ENCODE data around the gene IL17D. TPM values are rescaled to one million over a fixed set of nuclear protein-coding genes. Genes with fewer than 3 reads are reported as not detected.

Gene IL17D
- total RNA-seq, 1 donor from 2014 or later, result 0.62 TPM

DNA sequence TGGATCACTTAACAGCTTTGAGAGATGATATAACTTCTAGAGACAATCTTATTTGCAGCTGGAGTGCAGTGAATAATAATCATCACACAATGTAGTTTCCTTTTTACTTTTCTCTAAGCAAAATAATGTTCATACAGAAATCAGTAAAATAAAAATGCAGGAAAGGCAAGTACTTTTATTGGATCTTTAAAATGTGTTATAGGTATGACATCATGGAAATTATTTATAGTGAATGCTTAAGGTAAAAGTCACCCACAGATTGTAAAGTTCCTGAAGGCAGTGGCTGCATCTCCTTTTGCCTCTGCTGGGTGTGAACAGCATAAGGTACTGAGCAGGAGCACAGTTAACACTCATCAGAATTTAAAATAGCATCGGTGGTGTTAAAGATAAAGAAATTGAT lies 17.3 kb upstream of the IL17D start:
- intact Hi-C loops (cut with DNase I), result no loop called here
- DNase-seq (ENCODE audit: missing footprints) (no peak), ATAC-seq (no peak)

DNA sequence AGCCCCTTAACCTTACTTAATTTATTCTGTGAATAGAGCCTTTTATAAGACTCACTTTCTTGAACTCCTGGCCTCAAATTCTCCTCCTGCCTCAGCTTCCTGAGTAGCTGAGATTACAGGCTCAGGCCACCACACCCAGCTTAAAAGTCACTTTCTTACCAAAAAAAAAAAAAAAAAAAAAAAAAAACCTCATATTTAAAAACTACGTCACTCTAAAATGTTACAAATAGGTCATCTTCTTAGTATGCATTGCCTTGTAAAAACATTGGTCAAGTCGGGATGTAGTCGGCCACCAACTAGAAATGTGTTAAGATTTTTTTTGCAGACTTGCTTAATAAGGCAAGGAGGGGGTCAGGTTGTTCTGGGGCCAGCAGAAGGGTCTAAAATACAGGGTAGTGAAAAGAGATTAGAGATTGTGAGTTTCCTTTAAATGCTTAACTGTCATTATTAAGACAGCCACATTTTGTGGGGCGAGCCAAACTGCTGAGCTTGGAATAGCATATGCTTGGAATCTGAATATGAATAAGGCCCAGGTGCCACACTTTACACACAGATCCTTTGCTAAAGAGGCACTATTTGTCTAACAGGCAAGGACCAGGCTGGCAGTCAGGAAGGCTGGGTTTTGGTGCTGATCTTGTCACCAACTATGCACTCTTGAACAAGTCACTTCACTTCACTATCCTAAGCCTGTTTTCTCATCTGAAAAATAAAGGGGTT lies 16.5 kb upstream of the IL17D start:
- ATAC-seq (no peak), DNase-seq (ENCODE audit: missing footprints) (no peak)
- intact Hi-C loops (cut with DNase I), result no loop called here

DNA sequence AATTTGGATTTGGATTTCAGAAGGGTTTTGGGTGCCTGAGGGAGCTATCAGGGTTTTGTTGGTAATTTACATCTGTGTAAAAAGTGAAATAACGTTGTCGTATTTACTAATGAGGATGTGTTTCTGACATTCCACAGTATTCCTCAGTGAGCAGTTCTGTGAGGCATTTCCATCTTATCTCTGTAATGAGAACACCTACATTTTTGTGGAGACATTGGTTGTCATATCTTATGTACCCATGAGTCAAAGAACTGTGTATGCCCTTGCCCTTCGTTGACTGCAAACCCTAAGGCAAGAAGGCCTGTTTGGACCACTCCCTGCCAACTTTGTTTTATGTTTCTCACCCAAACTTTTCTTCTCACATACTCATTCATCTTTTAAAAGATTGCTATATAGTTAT lies 14.2 kb upstream of the IL17D start:
- no peak for ATAC-seq
- DNase-seq (ENCODE audit: missing footprints), result no peak
- intact Hi-C loops (cut with DNase I), result no loop called here

DNA sequence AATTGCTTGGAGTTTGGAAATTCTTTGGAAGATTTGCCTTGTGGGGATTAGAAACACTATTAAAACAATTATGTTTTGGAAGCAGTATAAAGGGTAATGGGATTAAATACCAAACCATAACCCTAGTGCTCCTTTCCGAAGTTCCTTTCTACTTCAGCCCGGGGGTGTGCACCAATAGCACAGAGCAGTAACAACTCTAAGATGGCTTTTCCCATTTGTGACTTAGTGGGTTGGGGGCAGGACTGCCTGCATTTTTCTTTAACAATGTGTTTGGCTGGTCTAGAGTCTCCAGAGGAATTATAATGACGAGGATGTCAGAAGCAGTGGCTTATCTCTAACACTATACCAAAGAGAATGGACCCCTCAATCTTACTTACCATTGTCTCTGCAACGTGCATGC lies 11.9 kb upstream of the IL17D start:
- ATAC-seq (no peak), DNase-seq (ENCODE audit: missing footprints) (no peak)
- intact Hi-C loops (cut with DNase I), result no loop called here

DNA sequence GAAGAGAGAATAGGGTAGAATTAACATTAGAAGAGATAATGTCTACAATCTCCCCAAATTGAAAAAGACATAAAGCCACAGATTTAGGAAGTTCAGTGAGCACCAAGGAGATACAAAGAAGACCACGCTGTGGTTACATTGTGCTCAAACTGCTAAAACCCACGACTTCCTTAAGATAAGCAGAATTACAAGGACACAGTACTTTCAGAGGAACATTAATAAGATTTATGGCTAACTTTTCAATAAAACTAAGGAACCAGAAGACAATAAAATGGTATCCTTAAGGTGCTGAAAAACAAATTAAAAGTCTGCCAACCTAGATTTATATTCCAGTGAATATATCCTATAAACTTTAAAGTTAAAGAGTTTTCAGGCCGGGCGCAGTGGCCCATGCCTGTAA lies 7.4 kb upstream of the IL17D start:
- DNase-seq (ENCODE audit: missing footprints) (no peak), ATAC-seq (no peak)
- intact Hi-C loops (cut with DNase I), result no loop called here

DNA sequence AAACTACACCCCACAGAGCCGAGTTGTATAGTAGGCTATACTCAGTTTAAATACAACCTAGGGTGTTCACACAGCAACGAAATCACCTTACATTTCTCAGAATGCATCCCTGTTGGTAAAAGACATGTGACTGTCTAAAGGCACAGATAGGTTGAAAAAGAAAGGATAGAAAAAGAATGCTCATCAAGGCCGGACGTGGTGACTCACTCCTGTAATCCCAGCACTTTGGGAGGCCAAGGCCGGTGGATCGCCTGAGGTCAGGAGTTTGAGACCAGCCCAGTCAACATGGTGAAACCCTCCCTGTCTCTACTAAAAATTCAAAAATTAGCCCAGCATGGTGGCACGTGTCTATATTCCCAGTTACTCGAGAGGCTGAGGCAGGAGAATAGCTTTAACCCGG lies 3.8 kb upstream of the IL17D start:
- ATAC-seq (no peak), DNase-seq (ENCODE audit: missing footprints) (no peak)
- intact Hi-C loops (cut with DNase I), result loop anchor here (5.0 kb wide), 1 partner anchor 502 kb away; no protein-coding TSS in a partner anchor

DNA sequence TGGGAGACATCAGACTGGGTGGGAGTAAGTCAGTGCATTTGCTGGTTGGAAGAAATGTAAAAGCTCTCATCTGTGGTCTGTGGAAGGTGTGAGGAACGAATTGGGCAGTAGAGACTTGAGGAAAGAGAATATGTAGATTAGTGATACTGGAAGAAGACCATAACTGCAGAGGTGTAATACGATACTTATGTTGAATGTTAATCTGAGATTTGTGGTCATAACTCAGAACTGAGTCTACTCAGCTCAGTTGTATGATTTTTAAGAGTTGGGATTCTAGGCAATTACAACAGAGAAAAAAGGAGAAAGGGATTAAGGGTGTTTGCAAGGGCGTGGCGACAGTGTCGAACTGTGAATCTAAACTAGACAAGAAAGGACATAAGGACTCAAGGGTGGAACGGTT lies 3.2 kb upstream of the IL17D start:
- no peak for DNase-seq (ENCODE audit: missing footprints)
- intact Hi-C loops (cut with DNase I), result loop anchor here (5.0 kb wide), 1 partner anchor 503 kb away; no protein-coding TSS in a partner anchor
- ATAC-seq, result no peak

DNA sequence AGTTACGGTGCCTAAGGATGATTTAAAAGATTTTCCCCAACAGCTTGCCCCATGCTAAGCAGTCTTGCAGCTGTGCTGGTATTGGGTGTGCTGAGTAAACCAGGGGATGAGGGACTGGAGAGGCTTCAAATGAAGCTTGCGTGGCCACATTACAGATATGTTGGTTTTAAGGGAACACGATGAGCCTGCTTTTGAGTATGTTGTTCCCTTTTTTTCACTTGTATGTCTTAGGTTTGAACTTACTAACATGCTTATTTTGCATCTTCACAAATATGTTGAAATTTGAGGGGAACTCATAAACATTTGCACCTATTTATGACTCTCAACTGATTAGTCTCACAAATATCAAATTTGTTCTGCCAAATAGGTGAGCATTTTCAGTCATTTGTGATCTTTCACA lies 2.0 kb upstream of the IL17D start:
- ATAC-seq, result no peak
- intact Hi-C loops (cut with DNase I), result loop anchor here (5.0 kb wide), 1 partner anchor 504 kb away; no protein-coding TSS in a partner anchor
- DNase-seq (ENCODE audit: missing footprints), result no peak

DNA sequence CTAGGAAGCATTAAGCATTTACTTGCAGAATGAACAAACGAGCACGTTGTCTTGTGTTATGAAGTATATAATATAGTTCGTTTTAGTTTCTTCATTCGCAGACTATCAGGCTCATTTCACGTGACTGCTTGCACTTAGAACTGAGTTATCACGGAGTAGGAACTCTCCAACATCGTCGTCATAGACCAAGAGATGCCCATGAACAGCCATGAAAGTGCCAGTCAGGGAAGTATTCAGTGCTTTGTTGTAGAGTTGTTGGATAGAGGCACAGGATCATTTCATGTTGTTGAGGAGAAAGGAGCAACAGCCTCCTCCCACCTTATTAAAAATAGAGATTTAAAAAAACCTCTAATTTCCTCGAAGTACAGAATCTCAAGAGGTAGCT lies 977 bp upstream of the IL17D start:
- no peak for ATAC-seq
- DNase-seq (ENCODE audit: missing footprints), result no peak
- intact Hi-C loops (cut with DNase I), result loop anchor here (5.0 kb wide), 1 partner anchor 505 kb away; no protein-coding TSS in a partner anchor

DNA sequence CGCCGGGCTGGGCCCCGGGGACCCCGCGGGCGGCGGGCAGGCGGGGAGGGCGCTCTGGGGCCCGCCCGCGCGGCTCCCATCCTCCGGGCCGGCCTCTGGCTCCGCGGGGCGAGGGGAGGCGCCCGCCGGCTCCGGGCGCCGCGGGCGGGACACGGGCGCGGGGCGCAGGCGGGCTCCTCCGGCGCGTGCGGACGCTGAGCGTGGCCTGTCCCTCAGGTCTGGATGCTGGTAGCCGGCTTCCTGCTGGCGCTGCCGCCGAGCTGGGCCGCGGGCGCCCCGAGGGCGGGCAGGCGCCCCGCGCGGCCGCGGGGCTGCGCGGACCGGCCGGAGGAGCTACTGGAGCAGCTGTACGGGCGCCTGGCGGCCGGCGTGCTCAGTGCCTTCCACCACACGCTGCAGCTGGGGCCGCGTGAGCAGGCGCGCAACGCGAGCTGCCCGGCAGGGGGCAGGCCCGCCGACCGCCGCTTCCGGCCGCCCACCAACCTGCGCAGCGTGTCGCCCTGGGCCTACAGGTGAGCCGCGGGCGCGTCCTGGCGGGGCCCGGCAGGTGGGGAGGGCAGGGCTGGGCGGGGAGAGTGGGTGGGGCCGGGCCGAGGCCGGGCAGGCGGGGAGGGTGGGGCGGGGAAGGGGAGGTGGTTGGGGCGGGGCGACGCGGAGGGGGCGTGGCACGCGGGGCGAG lies 420 bp downstream of the IL17D start:
- intact Hi-C loops (cut with DNase I), result loop anchor here (5.0 kb wide), 1 partner anchor 507 kb away; no protein-coding TSS in a partner anchor
- DNase-seq (ENCODE audit: missing footprints) (peak; percentile 87), ATAC-seq (peak; percentile 93)

DNA sequence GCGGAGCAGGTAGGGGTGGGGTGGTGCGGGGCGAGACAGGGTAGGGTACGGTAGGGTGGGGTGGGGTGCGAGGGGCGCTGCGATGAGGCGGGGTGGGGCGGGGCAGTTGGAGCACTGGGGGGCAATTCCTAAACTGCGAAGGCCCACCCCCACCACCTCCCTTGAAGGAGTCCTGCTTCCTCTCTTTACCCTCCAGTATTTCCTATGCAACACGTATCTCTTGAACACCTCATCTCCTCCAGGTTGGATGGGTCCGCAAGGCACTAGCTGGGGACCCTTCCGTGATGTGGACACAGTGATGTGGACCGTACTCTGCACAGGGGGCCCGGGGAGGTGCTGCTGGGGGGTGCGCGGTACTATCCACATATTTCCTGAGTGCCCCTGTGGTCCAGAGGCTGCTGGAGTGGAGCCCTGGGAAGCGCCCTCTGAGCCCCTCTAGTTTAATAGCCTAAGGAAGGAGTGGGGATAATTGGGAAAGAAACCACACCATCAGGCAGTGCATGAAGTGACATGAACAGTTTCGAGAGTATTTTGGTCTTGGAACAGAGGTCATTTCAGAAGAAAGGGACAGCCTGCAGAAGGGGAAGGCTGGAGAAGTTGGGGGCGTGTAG lies 1.1 kb downstream of the IL17D start:
- peak; percentile 27 for ATAC-seq
- DNase-seq (ENCODE audit: missing footprints), result no peak
- intact Hi-C loops (cut with DNase I), result loop anchor here (5.0 kb wide), 1 partner anchor 507 kb away; no protein-coding TSS in a partner anchor

DNA sequence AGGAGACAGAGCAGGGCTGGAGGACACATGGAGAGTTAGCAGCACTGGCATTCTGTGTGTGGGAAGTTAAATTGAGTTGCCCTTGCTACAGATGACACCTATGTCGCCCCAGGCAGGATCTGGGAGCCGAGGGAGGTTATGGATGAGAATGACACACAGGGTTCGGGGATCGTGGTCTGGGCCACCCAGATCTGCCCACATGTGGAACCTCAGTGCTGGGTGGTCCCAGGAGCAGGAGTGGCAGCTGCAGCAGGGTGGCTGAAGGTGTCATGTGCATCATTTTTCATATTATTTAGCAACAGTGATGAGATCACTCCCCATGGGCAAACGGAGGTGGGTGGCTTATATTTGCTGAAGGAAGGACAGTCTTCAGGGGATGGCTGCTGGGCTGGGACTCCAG lies 3.2 kb downstream of the IL17D start:
- ATAC-seq (no peak), DNase-seq (ENCODE audit: missing footprints) (no peak)
- intact Hi-C loops (cut with DNase I), result no loop called here

DNA sequence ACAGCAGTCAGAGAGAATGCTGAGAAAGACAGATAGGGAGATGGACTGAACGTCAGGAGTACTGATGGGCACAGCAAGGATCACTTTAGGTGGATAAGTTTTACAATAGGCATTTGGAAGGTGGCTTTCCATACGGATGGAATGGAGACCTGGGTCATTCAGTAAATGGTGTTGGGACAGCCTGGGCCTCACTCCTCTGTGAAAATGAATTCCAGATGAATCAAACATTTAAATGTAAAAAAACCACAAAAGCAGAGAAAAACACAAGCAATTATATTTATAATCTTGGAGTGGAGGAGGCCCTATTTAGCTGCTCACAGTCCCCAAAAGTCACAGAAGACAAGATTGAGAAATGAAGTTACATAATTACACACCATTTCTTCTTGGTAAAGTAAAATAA lies 4.7 kb downstream of the IL17D start:
- no peak for ATAC-seq
- intact Hi-C loops (cut with DNase I), result no loop called here

DNA sequence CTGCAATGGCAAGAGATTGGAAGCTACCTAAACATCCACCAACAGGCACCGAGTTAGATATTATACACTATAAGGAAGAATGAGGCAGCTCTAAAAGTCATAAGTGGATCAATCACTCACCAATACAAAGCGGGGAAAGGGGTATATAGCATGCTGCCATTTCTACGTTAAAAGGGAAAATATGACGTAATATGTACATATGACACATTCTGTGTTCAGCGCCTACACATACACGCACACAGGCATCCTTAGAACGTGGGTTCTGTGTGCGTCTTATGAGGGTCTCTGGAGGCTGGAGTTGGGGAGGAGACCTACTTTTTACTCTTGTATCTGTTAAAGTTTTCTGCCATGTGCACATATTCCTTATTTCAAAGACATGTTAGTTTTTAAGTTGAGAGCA lies 5.9 kb downstream of the IL17D start:
- ATAC-seq, result no peak
- intact Hi-C loops (cut with DNase I), result no loop called here

More for the DNA sequence above, 4.7 kb downstream of the IL17D start:
- no peak for DNase-seq (ENCODE audit: missing footprints)

DNA sequence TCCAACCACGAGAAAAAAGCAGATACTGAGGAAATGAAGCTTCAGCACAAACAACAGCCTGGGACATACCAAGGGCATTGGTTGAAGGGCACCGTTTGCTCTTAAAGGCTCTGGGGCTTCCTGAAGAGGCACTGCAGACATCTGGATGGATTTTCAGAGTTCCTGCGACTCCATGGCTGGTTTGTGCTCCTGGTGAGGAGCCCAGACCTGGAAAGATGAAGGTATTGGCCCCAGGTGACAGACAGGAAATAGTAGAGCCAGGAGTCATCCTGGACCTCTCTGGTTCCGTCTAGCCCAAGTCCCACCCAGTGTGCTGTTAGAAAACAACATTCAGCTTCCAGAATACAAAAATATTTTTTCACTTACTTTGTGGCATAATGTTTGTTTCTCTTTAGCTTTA lies 6.3 kb downstream of the IL17D start:
- intact Hi-C loops (cut with DNase I), result loop anchor here (5.0 to 10.0 kb wide), 4 partner anchors 63 to 218 kb away; partner anchors contain the start of genes EEF1AKMT1 and XPO4
- no peak for ATAC-seq
- no peak for DNase-seq (ENCODE audit: missing footprints)

More for the DNA sequence above, 5.9 kb downstream of the IL17D start:
- DNase-seq (ENCODE audit: missing footprints), result no peak

DNA sequence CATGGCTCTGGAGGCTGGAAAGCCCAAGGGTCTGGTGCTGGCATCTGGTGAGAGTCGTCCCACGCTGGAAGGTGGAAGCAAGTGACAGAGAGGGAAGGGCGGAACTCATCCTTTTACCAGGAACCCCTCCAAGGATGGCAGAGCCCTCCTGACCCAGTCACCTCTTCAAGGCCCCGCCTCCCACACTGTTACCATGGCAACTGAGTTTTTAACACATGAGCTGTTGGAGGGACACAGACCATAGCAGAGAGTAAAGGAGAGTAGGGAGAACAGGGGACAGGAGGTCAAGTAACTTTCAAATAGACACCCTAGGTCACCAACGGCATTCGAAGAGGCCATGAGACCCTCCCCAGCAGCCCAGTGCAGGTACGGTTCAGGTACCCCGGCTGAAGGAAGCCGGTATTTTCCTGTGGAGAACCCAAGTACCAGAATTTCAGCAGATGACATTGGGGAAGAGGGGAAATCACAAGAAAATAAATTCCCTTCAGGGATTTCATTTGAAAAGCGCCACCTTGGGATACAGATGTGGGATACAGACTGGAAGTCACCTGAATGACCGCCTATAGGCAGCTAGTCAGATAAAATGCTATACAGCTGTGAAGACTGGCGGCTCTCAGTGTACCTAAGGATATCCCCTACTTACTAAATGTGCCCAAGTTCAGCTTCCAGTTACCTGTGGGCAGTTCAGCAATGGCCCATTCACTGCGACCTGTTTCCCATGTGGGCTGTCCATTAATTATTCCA lies 8.0 kb downstream of the IL17D start:
- DNase-seq (ENCODE audit: missing footprints), result no peak
- ATAC-seq, result no peak
- intact Hi-C loops (cut with DNase I), result loop anchor here (2.0 to 10.0 kb wide), 6 partner anchors 61 to 217 kb away; partner anchors contain the start of genes EEF1AKMT1 and XPO4

DNA sequence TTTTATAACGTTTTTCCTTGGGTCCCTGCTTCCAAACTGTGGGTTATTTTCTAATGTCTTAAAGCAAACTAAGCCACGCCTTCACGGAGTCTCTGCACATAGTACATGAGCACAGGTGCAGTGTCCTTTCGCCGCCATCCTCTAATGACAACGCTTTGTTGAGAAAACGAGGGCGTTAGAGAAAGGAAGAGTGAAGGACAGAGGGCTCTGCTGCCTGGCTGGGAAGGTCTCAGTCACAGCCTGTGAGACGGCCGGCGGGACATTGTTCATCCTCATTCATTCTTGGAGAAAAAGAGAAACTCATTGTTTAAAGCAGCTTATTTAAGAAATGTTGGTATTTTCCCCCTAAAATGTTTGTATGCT lies 9.5 kb downstream of the IL17D start:
- DNase-seq (ENCODE audit: missing footprints) (no peak), ATAC-seq (no peak)
- intact Hi-C loops (cut with DNase I), result loop anchor here (2.0 to 10.0 kb wide), 6 partner anchors 59 to 218 kb away; partner anchors contain the start of genes EEF1AKMT1 and XPO4

DNA sequence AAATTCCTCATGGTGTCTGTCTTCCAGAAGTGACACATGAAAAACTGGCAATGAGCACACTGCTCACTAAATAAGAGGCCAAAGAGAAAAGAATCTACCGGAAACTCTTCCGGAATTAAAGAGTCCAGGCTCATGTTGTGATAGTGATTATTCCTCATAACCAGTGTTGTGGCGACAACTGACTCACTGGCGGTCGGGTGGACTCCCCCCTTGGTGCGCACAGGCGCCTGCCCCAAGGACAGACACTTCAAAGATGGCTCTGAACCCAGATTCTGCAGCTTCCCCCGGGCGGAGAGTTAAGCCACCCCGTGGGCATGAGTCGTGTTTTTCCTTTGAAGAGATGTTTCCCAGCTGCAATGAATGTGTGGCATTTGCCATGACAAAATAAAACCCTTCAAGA lies 10.3 kb downstream of the IL17D start:
- no peak for DNase-seq (ENCODE audit: missing footprints)
- intact Hi-C loops (cut with DNase I), result loop anchor here (2.0 to 10.0 kb wide), 6 partner anchors 59 to 219 kb away; partner anchors contain the start of genes EEF1AKMT1 and XPO4
- no peak for ATAC-seq

DNA sequence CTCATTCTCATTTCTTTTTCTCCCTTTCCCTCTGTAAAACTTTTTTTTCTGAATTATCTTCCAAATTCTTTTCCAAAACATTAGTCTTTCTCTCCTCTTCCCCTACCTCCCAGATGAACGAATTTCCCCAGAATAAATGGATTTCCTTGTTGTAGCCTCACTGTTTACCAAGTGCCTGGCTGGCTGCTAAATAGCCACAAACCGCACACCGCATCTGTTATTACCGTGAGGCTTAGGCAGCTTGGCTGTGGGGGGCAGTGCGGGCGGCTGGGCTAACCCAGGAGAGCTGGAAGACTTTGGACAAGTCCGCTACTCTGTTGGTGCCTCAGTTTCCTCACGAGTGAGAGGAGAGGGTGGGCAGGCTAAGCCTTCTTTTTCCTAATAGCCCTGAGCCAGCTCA lies 10.7 kb downstream of the IL17D start:
- no peak for DNase-seq (ENCODE audit: missing footprints)
- no peak for ATAC-seq
- intact Hi-C loops (cut with DNase I), result loop anchor here (5.0 to 10.0 kb wide), 4 partner anchors 58 to 219 kb away; partner anchors contain the start of genes EEF1AKMT1 and XPO4
